Ascending aorta (tissue), 2 donors: ENCODE measurements around the gene RASA3. TPM values are rescaled to one million over a fixed set of nuclear protein-coding genes. Genes with fewer than 3 reads are reported as not detected.

Experiments used
- DNase-seq, 2 donors: peaks; one replicate each; pipeline ENCODE4 v3.0.0-alpha.2; 2019; ENCODE audit warnings: low spot score in 2 of 2
- H3K27ac ChIP-seq, 2 donors: fragments of 200-600 bp; sonication (generic); one replicate each; pipeline ENCODE4 v1.5.1; 2016 to 2017; ENCODE audit warnings: mild to moderate bottlenecking in 1 of 2
- H3K27me3 ChIP-seq: fragments of 200-600 bp; sonication (generic); one replicate; pipeline ENCODE4 v1.5.1; 2017
- H3K36me3 ChIP-seq, 2 donors: fragments of 200-600 bp; sonication (generic); one replicate each; pipeline ENCODE4 v1.5.1; 2016
- H3K4me1 ChIP-seq, 2 donors: fragments of 200-600 bp; sonication (generic); one replicate each; pipeline ENCODE4 v1.5.1; 2016 to 2017; ENCODE audit warnings: mild to moderate bottlenecking in 1 of 2
- H3K4me3 ChIP-seq, 2 donors: fragments of 200-600 bp; sonication (generic); one replicate each; pipeline ENCODE4 v1.5.1; 2016 to 2017; ENCODE audit warnings: mild to moderate bottlenecking in 1 of 2
- H3K9me3 ChIP-seq, 2 donors: fragments of 200-600 bp; sonication (generic); one replicate each; pipeline ENCODE4 v1.5.1; 2016
- intact Hi-C: fragments of 100-400 bp; cut with DNase I; formaldehyde crosslinking; loops from one replicate; pipeline ENCODE4 v1.15.1; 2023
- total RNA-seq: library from RNA; depleted of rRNA; stranded (reverse); fragments of >200 nt; gene quantifications from one replicate; pipeline ENCODE4 v1.1.0, GENCODE V29; 2016
- TF ChIP-seq, protein P1 (sequence below), 3 experiments: fragments of 200-600 bp in 2 of 3; fragments of 450-650 bp in 1 of 3; sonication (generic) in 2 of 3; IDR thresholded peaks; one replicate each; pipeline ENCODE4 v1.5.1; 2016 to 2019; ENCODE audit warnings: antibody characterized with exemption in 3 of 3, mild to moderate bottlenecking in 1 of 3, moderate library complexity in 1 of 3

Gene RASA3
- total RNA-seq, 1 donor from 2014 or later, result 30.7 TPM

DNA sequence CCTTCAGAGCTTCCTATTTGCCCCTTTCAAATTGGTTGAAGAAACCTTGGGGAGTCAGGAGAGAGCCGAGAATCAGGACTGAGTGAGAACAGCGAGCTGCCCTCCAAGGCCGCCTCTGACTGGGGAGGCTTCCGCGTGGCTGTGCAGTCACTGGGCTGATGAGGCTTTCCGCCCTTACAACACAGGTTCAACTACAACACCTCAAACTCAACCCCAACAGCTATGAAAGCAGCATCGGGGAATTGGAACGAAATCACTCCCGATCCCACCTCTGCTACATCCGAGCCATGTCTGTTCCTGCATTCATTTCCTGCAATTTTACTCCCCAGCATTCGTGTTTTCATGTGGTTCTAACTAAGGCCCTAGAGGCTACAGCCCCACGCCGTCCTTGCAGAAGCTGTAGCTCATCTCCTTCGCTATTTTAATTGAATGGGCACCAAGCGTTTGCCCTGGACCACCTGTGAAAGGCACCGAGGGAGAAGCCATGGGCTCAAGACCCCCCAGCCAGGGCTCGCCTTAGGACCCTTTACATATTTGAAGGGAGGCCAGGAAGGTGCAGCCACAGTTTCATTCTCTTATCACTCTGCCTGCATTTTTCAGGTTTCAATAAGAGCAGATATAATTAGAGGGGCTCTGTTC, 12.3 kb upstream of the RASA3 start:
- Histone ChIP-seq H3K4me1 (no peaks in the 10 kb centered on the region), H3K4me3 (no peak overlapping the region)
- no peak for DNase-seq

DNA sequence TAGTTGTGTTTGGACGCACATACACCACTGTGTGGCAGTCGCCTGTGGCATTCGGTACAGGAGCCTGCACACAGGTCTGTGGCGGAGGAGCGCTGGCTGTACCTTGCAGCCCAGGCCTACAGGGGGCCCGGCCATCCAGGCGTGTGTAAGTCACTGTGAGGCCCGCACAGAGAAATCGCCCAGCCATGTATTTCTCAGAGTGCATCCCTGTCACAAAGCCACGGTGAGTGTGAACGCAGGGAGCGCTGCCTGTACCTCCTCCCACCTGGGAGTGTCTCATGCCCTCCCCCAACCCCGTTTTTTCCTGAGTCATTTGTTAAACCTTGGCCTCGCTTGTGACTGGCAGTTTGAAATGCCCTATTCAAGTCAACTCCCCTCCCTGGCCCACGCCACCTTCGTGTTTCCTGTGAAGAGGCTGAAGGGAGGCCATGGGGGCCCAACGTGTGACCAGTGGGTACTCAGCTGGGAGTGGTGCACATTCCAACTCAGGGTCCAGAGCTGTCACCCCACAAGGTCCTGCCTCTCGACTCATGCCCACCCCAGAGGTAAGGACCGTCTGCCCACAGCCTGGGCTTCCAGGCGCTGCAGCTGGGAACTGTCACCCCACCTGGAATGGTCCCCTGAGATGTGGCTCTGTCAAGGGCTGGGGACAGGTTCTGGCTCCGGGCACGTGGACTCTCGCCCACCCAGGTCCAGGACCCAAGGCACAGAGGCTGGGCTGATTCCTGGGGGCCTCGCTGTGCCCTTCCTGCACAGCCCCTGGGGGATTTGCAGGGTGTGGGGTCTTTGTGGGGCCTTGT, 11.6 kb upstream of the RASA3 start:
- H3K36me3 ChIP-seq, result no peaks in the 10 kb centered on the region
- no peaks in the 10 kb centered on the region for H3K4me1 ChIP-seq
- H3K27me3 ChIP-seq, result no peaks in the 10 kb centered on the region
- intact Hi-C loops, result no loop called here
- H3K9me3 ChIP-seq, result no peaks in the 10 kb centered on the region
- TF ChIP-seq, protein P1, sequence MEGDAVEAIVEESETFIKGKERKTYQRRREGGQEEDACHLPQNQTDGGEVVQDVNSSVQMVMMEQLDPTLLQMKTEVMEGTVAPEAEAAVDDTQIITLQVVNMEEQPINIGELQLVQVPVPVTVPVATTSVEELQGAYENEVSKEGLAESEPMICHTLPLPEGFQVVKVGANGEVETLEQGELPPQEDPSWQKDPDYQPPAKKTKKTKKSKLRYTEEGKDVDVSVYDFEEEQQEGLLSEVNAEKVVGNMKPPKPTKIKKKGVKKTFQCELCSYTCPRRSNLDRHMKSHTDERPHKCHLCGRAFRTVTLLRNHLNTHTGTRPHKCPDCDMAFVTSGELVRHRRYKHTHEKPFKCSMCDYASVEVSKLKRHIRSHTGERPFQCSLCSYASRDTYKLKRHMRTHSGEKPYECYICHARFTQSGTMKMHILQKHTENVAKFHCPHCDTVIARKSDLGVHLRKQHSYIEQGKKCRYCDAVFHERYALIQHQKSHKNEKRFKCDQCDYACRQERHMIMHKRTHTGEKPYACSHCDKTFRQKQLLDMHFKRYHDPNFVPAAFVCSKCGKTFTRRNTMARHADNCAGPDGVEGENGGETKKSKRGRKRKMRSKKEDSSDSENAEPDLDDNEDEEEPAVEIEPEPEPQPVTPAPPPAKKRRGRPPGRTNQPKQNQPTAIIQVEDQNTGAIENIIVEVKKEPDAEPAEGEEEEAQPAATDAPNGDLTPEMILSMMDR (IDR thresholded peaks at IDR 0.05), result no peak
- no peak overlapping the region for H3K4me3 ChIP-seq
- no peak overlapping the region for H3K27ac ChIP-seq
- DNase-seq, result no peak

More for the DNA sequence above, 12.3 kb upstream of the RASA3 start:
- Histone ChIP-seq H3K9me3 (no peaks in the 10 kb centered on the region), H3K27me3 (no peaks in the 10 kb centered on the region), H3K27ac (no peak overlapping the region), H3K36me3 (no peaks in the 10 kb centered on the region)
- intact Hi-C loops, result no loop called here
- TF ChIP-seq, protein P1 (IDR thresholded peaks at IDR 0.05), result no peak

DNA sequence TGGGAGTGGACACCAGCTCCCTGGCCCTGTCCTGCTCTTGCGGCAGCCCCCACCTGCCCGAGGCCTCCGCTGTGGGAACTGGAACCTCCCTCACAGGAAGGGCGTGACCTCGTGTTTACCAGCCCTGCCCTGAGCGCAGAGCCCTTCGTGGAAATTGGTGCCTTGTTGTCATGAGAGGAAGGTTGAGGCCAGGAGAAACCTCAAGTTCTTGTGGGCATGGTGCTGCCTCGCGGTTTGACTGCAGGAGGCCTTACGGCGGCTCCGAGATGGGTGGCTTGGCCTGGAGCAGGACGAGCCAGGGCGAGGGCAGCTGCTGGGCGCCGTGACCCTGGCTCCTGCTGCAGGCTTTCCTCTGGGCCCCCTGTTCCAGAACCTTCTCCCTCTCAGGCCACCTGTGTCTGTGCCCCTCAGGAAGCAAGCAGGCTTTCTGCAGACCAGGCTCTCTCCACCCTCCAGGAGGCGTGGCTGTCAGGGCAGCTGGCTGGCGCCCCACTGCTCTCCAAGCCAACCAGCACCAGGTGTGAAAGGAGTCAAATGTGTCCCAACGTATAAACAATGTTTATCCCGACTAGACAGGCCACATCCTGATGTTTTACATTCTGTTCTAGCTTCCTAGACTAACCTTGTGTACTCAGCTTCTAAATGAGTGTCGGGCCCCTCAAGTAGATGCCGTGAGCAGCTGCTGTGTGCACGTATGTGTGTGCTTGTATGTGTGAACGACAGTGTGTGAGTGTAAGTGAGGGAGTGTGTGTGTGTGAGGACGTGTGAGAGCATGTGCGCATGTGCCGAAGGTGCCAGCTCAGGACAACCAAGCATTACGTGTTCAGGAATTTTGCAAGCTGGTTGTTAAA, 10.4 kb upstream of the RASA3 start:
- intact Hi-C loops, result no loop called here
- Histone ChIP-seq H3K4me3 (no peak overlapping the region), H3K4me1 (no peaks in the 10 kb centered on the region), H3K27me3 (no peaks in the 10 kb centered on the region), H3K9me3 (no peaks in the 10 kb centered on the region), H3K36me3 (no peaks in the 10 kb centered on the region), H3K27ac (no peak overlapping the region)
- TF ChIP-seq, protein P1 (IDR thresholded peaks at IDR 0.05), result no peak
- peak in 1 of 2 donors; percentile 67 for DNase-seq

DNA sequence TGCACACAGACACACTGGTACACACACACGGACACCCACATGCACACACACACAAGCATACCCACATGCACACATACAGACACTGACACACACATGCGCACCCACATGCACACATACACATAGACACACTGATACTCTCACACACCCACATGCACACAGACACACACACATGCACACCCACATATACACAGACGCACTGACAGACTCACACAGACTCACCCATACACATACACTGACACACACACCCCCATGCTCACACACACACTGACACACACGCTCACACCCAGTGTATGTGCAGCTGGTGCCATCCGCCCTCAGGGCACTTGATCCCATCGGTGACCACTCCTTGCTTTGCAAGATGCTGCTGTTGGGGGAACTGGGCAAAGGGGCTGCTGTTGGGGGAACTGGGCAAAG, 9.7 kb upstream of the RASA3 start:
- Histone ChIP-seq H3K9me3 (no peaks in the 10 kb centered on the region), H3K27me3 (no peaks in the 10 kb centered on the region), H3K4me3 (no peak overlapping the region), H3K27ac (no peak overlapping the region), H3K36me3 (no peaks in the 10 kb centered on the region), H3K4me1 (no peaks in the 10 kb centered on the region)
- peak in 1 of 2 donors; percentile 59 for DNase-seq
- TF ChIP-seq, protein P1 (IDR thresholded peaks at IDR 0.05), result no peak
- intact Hi-C loops, result no loop called here

DNA sequence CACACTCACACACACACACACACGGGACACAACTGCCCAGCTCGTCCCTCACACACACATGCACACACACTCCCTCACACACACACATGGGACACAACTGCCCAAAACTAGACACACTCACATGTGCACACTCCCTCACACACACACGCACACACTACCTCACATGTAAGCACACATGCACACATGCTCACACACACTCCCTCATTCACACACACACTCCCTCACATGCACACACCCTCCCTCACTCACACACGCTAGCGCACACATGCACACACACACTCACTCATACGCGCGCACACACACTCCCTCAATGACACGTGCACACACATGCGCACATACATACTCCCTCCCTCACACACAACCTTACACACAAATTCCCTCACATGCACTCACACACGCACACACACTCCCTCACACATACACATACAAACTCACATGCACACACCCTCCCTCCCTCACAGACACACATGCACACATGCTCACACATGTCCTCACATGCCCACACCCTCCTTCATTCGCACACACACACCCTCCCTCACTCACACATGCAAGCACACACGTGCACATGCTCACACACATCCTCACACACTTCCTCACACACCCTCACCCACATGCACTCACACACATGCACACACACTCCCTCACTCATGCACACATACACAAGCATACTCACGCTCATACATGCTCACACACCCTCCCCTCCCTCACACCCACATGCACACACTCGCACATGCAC, 9.0 kb upstream of the RASA3 start:
- intact Hi-C loops, result no loop called here
- H3K9me3 ChIP-seq, result no peaks in the 10 kb centered on the region
- H3K4me3 ChIP-seq, result no peak overlapping the region
- H3K27me3 ChIP-seq, result no peaks in the 10 kb centered on the region
- no peak for DNase-seq
- no peaks in the 10 kb centered on the region for H3K36me3 ChIP-seq
- no peaks in the 10 kb centered on the region for H3K4me1 ChIP-seq
- TF ChIP-seq, protein P1 (IDR thresholded peaks at IDR 0.05), result no peak
- H3K27ac ChIP-seq, result no peak overlapping the region
